Fibroblast of skin of left biceps (primary cell): Measurements from ENCODE around the gene TRUB1.

ENCODE experiments used
- DNase-seq, 2 experiments: peaks; one replicate each; pipeline ENCODE4 v3.0.0-alpha.2; 2013; ENCODE audit warnings: low read depth in 2 of 2

The TRUB1 gene

GRCh38 chr10:114975091-114975490 lies 37.1 kb downstream of the TRUB1 start:
- DNase-seq: no peak

DNA sequence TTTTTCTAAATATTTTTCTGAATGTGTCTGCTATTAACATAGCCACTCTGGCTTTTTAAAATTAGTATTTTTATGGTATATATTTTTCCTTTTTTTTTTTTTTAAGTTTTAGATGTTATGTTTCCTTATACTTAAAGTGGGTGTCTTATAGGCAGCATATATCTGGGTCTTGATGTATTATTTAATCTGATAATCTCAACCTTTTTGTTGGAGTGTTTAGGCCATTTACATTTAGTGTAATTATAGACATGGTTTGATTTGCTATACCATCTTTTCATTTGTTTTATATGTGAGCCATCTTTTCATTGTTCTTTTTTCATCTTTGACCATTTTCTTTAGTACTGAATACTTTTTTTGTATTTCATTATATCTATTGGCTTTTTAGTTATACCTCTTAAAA lies 45.0 kb downstream of the TRUB1 start:
- DNase-seq: no peak

DNA sequence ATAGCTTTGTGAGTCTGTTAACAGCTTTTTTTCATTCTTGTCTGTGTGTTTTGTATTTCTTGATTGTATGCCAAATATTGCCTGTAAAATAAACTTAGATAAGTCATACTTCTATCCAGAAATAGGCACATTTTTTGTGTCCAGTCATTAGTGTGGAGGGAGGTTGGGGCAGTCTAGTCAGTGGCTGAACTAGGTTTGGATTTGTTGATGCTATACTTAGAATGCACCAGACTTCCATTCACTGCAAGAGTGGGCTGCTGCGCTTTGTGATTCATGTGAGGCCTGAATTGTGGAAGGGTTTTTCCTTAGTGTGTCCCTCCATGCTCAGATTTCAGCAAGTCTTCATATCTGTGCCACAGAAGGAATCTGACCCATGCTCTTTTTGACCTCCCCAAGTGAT lies 50.0 kb downstream of the TRUB1 start:
- DNase-seq: peak; percentile 23 to 26

DNA sequence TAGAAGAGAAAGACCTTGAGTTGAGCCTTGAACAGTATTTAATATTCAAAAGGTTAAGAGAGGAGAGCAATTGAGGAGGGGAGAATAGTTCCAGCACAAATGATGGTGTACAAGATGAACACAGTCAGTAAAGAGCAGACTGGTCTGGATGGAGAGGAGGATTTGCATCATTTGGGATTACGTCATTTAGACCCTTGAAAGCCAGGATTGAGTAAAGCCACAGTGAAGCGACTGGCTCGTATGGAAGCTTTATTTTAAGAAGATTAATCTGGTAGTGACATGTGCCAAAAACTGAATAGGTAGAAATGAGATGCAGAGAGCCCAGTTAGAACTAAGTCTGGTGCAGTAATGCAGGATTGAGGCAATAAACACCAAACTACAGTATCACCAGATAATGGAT lies 52.6 kb downstream of the TRUB1 start:
- DNase-seq: no peak

GRCh38 chr10:114990991-114991390 lies 53.0 kb downstream of the TRUB1 start:
- DNase-seq: no peak

GRCh38 chr10:114992189-114992775 lies 54.3 kb downstream of the TRUB1 start:
- no peak for DNase-seq

DNA sequence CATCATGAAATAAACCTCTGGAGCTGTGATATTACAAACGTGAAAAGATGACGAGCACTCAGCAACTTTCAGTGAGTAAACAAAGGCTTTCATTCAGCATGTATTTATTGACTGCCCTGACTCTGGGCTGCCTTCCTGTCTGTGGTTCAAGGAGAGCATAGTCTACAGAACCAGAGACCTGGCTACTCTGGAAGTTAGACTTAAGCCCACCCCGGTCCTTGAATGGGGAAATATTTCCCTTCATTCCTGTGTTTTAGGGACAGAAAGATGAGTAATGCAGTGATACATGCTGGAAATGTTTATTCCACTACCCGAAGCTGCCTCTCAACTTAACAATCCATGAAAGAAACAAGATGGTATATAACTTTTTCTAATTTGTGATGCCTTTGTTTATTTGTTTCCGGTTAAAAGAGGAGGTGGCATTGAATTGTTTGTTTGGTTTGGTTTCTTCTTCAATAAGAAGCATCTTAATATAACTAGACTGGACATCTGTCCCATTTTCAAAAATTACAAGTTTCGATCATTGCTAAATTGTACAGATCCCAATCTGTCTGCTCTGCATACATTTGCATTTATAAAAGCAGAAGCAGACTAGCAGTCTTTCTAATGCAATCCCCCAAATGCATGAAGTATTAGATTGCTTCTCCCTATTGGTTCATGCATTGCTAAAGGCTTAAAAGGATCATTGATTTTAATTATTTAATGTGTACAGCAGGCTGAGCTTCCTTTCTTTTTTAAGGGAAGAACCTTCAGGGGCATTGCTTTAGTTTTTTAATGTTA lies 57.7 kb downstream of the TRUB1 start:
- peak in 1 of 2 experiments; percentile 6 for DNase-seq

DNA sequence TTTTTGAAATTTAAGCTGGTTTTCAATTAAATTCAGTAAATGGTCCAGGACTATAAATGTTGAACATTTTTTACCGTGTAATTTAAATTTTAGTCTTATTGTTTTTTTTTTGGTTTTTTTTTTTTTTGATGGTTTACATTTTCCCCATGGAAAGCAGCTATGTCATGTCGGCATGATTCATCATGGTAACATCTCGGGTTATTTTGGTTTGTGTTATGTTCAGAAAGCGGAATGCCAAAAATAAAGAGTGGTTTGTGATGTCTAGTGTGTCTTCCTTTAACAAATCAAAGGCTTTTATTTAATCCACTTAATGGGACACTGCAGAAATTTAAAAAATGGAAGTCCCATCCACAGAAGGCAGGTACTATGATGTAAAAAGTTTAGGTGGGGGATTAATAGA lies 58.5 kb downstream of the TRUB1 start:
- DNase-seq: peak in 1 of 2 experiments; percentile 9

DNA sequence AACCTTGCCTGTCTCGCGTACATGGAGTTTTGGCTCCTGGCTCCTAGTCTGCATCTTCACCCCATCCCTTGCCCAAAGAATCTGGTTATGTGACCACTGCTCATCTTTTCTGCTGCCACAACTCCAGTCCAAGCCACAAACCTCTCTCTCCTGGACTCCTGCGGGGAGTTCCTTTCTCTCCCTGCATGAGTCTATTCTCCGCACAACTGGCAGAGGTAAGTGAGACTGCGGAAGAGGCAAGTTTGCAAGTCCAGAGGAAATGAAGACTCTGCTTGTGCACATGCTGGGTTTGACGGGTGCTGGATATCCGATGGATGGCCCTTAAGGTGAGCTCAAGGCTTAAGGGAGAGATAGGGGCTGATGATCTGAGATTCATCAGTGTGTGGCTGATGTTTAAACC lies 61.0 kb downstream of the TRUB1 start:
- DNase-seq: no peak

- DNase-seq: no peak
These were observed 63.7 kb downstream of the TRUB1 start for GRCh38 chr10:115001506-115002381.

GRCh38 chr10:115003396-115003795 lies 65.4 kb downstream of the TRUB1 start:
- no peak for DNase-seq

DNA sequence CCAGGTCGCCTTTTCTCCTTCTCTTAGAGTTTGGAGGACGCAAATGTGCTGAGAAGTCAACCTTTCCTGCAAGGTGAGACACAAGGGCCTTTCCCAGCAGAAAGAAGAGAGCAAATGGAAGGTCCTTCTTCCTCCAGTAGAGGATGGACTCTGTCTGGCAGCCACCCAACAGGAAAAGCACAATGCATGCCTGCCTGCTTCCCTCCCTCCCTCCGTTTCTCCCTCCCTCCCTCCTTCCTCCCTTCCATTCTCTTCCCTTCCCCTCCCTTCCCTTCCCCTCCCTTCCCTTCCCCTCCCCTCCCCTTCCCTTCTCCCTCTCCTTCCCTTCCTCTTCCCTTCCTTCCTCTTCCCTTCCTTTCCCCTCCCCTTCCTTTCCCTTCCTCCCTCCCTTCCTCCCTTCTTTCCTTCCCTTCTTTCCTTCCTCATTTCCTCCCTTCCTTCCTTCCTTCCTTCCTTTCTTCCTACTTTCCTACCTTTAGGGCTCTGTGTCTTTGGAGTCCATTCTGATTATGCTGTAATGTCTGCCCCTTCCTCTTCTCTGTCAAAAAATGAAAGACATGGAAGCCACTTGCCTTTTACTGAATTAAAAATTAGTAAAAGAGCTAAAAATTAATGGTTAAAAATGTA lies 66.4 kb downstream of the TRUB1 start:
- no peak for DNase-seq

GRCh38 chr10:115005771-115006170 lies 67.8 kb downstream of the TRUB1 start:
- no peak for DNase-seq

GRCh38 chr10:115018185-115018931 lies 80.4 kb downstream of the TRUB1 start:
- DNase-seq: no peak

GRCh38 chr10:115020449-115020848 lies 82.5 kb downstream of the TRUB1 start:
- DNase-seq: no peak

GRCh38 chr10:115022733-115023132 lies 84.7 kb downstream of the TRUB1 start:
- no peak for DNase-seq

DNA sequence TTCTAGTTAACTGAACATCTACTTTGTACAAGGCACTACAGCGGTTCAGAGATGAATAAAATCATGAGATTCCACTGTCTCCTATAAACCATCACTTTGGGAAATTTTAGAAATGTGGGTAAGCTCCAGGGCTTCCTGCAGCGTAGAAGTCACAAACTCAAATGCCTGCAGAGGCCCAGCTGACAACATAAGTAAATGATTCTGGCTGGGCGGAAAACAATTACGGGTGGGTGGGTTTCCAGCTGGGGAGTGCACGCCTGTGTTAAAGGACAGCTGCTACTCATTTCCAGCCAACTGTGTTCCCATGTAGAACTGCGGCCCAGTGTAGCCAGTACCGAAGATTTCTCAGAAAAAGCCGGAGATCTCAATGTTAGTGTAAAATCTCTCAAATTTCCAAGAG lies 85.7 kb downstream of the TRUB1 start:
- DNase-seq: no peak

DNA sequence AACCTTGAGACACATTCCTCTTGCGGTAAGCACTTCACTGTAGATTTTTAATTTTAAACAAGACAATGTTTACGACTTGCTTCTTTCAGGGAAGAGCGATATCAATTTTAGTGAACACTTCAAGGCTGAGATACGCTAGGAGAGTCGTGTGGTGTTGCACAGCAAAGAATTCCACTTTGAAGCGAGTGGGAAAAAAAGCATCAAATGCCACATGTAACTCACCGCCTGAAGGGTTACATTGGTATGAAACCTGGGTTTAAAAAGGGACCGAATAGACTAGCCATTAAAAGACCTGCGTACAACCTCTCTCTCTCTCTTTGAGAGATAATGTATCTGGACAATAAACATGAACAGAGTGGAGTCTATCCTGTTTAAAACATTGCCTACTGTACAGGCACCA lies 86.4 kb downstream of the TRUB1 start:
- DNase-seq: no peak

DNA sequence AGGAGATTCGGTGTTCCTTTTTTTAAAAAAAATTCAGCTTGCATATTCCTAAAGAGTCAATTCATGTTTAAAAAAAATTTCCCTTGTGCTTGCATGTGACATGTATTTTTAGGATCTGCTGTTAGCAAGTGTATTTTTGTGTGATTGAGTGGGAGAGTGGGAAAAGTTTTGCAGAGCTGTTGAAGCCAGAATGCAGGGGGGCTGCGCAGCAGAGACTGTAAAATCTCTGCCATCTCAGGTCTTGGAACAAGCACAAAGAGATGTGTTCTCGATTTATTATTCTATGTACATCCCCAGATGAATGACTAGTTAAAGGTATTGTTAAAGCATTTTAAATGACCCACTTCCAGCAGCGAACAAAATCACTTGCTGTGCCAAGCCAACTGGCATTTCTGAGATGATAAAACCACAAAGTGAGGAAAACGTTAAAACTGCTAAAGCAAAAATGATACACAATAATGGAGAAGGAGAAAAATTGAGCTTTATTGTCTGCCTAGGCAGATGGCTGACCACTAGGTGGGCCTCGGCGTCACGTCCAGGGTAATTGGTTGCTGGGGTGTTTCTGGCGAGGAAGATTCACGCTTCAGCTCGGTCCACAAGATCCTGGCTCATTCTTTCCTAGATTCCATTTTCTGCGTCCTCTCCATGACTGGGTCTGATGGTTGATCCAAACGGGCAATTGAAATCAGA lies 88.2 kb downstream of the TRUB1 start:
- DNase-seq: no peak

DNA sequence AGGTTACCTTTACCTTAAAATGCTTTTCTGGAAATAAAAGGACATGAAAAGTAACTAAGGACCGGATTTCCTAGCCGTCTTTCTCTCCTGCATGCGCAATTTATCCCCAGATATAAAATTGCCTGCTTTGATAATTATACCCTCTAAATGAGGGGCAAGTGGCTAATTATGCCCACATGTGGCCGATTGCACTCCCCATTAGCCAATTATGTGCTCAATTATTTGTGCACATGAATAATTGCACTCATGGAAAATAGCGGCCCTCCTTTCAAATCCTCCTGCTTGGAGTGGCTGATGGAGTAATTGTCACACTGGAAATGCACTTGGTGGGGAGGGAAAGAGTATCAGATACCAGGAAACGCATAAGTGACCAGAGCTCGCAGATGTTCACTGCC lies 88.7 kb downstream of the TRUB1 start:
- no peak for DNase-seq
